Heart left ventricle (tissue), 16 donors: Measurements from ENCODE around the gene KCNQ2. TPM values are rescaled to one million over a fixed set of nuclear protein-coding genes. Genes with fewer than 3 reads are reported as not detected.

ENCODE experiments used
- ATAC-seq, 4 donors: fragments of 200-7000 bp; cut with Tn5 transposase; one replicate each; pipeline ENCODE4 v1.9.1; 2020 to 2022; ENCODE audit warnings: moderate library complexity in 4 of 4, mild to moderate bottlenecking in 3 of 4, moderate number of reproducible peaks in 1 of 4
- DNase-seq, 5 donors: peaks; one replicate each; pipeline ENCODE4 v3.0.0-alpha.2; 2020
- H3K27ac ChIP-seq, 12 donors: fragments of 200-600 bp; sonication (generic) in 4 of 12; one replicate each; pipeline versions ENCODE4 v1.5.0 to v1.8.0; 2016 to 2022; ENCODE audit warnings: mild to moderate bottlenecking in 2 of 12
- H3K27me3 ChIP-seq, 9 donors: fragments of 200-600 bp; sonication (generic) in 2 of 9; one replicate each; pipeline versions ENCODE4 v1.5.1 to v1.8.0; 2016 to 2022; ENCODE audit warnings: mild to moderate bottlenecking in 3 of 9
- H3K36me3 ChIP-seq, 9 donors: fragments of 200-600 bp; sonication (generic) in 2 of 9; one replicate each; pipeline versions ENCODE4 v1.5.0 to v1.8.0; 2018 to 2022; ENCODE audit warnings: mild to moderate bottlenecking in 2 of 9
- H3K4me1 ChIP-seq, 12 donors: fragments of 200-600 bp; sonication (generic) in 4 of 12; one replicate each; pipeline versions ENCODE4 v1.5.0 to v1.8.0; 2016 to 2022; ENCODE audit warnings: mild to moderate bottlenecking in 3 of 12
- H3K4me3 ChIP-seq, 12 donors: fragments of 200-600 bp; sonication (generic) in 4 of 12; one replicate each; pipeline versions ENCODE4 v1.5.0 to v1.8.0; 2017 to 2022; ENCODE audit warnings: mild to moderate bottlenecking in 9 of 12, moderate library complexity in 4 of 12
- H3K9me3 ChIP-seq, 12 donors: fragments of 200-600 bp; sonication (generic) in 4 of 12; one replicate each; pipeline versions ENCODE4 v1.5.0 to v1.8.0; 2016 to 2022; ENCODE audit warnings: mild to moderate bottlenecking in 1 of 12
- CTCF ChIP-seq, 12 donors: fragments of 200-600 bp; sonication (generic) in 4 of 12; IDR thresholded peaks; one replicate each; pipeline versions ENCODE4 v1.5.0 to v1.8.0; 2018 to 2022; ENCODE audit warnings: antibody characterized with exemption in 12 of 12, mild to moderate bottlenecking in 5 of 12
- POLR2A ChIP-seq, 2 donors: fragments of 450-650 bp; IDR thresholded peaks; one replicate each; pipeline ENCODE4 v1.6.1; 2017; ENCODE audit warnings: antibody characterized with exemption in 2 of 2, mild to moderate bottlenecking in 2 of 2, moderate library complexity in 2 of 2
- WGBS, 4 donors: extraction: QIAGEN DNeasy Blood & Tissue Kit in 2 of 4; methylation state at CpG; one replicate each; pipeline versions ENCODE4 v1.1.5 to v1.1.7; 2013 to 2018; 5-methylcytosine and 5-hydroxymethylcytosine counted together
- intact Hi-C, 10 donors: fragments of 100-400 bp; cut with DNase I; formaldehyde crosslinking; loops; one replicate each; pipeline versions ENCODE4 v1.11.1 to v1.14.2; 2022
- polyA plus RNA-seq, 2 donors: library from polyadenylated mRNA; stranded (reverse); fragments of 200-250 nt; gene quantifications; one replicate each; pipeline ENCODE4 v1.2.3, GENCODE V29; 2013
- total RNA-seq, 9 donors: library from RNA; depleted of rRNA in 2 of 9; stranded (reverse); fragments of >200 nt in 2 of 9; fragmentation: NEBNext Ultra II Directional in 3 of 9; extraction: Animal tissue kit (Norgen Biotek cat#: 25700) in 3 of 9; gene quantifications; one replicate each; pipeline versions ENCODE4 v1.1.0 to v1.2.4, GENCODE V29; 2016 to 2023
- donor health status: ischemic (EF 13 %, LVEDD 7.1; RV severe dilation, severe dysfunction).
- donor health status: healthy with polysubstance abuse.
- donor health status: DM: no; HTN: yes; CAD: no.
- donor health status: DM: no; HTN: no; CAD: no.
- donor health status: ischemic (EF 25% LVEDD 6.9; RV normal size, moderate dysfunction).
- donor health status: ischemic (EF 25% LVEDD 5.7; RV mildly dilated, moderate dysfunction).
- donor health status: healthy.
- donor health status: DM: yes; HTN: yes; CAD: no.
- donor health status: ischemic (EF 35%, LVEDD 5.7; RV mildly dilated, moderate dysfunction).
- donor health status: nonischemic (EF 11% LVEDD 7.7; RV severe dilation, severe dysfunction).
- donor health status: DM: yes; HTN: yes; CAD: no.
- donor health status: PGD.
- donor health status: ischemic (EF 29% LVEDD 5.4; RV normal size, mild dysfunction).
- donor health status: nonischemic (EF 23%, LVEDD 6.1; RV moderate dilation, normal function).

KCNQ2 gene
- total and polyA plus RNA-seq, 11 donors = 0.06 to 2.6 (median 0.65) TPM; not detected in 7

DNA sequence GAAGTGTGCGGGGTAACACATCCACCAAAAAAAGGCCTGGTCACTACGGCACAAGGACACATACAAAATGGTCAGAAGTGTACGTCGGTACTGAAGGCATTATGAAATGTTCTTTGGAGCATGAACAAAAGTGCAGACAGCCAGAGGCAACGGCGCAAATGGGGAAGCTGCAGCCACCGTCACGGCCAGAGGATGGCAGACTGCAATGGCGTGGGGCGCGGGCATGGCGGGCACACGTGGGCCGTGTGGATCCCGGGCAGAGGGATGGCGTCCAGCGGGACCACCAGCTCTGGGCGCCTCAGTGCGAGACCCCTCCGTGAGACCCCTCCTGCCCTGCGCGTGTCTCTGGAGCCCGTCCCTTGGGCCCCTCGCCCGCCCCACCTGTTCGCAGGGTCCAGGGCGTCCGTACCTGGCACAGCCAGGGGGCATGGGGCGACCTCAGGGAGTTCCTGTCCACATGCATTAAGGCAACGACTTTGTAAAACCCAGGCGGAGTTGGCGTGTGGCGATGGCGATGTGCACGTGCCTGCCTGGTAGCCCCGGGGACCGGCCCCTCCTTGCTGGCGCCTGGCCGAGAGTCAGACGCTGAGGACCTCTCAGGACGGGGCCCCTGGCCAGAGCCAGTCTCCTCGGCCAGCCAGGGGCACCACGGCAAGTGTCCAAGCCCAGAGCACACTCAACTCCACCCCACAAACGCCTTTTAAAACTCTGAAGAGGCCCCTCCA lies 71.8 kb downstream of the KCNQ2 start:
- Histone ChIP-seq H3K27me3 (peaks cover 0 to 15% (median 0%) of the 10 kb centered on the region in 9 donors), H3K36me3 (no peaks in the 10 kb centered on the region), H3K4me1 (no peaks in the 10 kb centered on the region), H3K4me3 (no peak overlapping the region), H3K27ac (no peak overlapping the region), H3K9me3 (no peaks in the 10 kb centered on the region)
- TF ChIP-seq POLR2A (IDR thresholded peaks at IDR 0.05) = no peak
- WGBS, 4 donors = 76 to 85% (median 82%) methylated on average over 29 to 44 of the region's 44 CpGs
- no peak for DNase-seq
- intact Hi-C loops = no loop called here
- no peak for ATAC-seq

- Histone ChIP-seq H3K27ac (no peak overlapping the region), H3K36me3 (no peaks in the 10 kb centered on the region), H3K9me3 (no peaks in the 10 kb centered on the region), H3K4me3 (no peak overlapping the region), H3K27me3 (peaks cover 0 to 15% (median 0%) of the 10 kb centered on the region in 9 donors), H3K4me1 (no peaks in the 10 kb centered on the region)
- no peak for TF ChIP-seq POLR2A (IDR thresholded peaks at IDR 0.05)
- TF ChIP-seq CTCF (IDR thresholded peaks at IDR 0.05) = no peak
- 84 to 89% (median 85%) methylated on average over 27 to 41 of the region's 41 CpGs for WGBS, 4 donors
- DNase-seq (no peak), ATAC-seq (no peak)
- intact Hi-C loops = no loop called here
Observed at GRCh38 chr20:63399596-63400375, 72.7 kb downstream of the KCNQ2 start.

- intact Hi-C loops = no loop called here
- Histone ChIP-seq H3K4me1 (no peaks in the 10 kb centered on the region), H3K27ac (no peak overlapping the region), H3K36me3 (no peaks in the 10 kb centered on the region), H3K27me3 (peaks cover 0 to 22% (median 3%) of the 10 kb centered on the region in 9 donors), H3K4me3 (no peak overlapping the region), H3K9me3 (no peaks in the 10 kb centered on the region)
- WGBS, 4 donors = 80 to 90% (median 84%) methylated on average over 8 to 27 of the region's 27 CpGs
- ATAC-seq (no peak), DNase-seq (no peak)
- TF ChIP-seq POLR2A (IDR thresholded peaks at IDR 0.05) = no peak
Observed at GRCh38 chr20:63398744-63399514, 73.5 kb downstream of the KCNQ2 start.

- Histone ChIP-seq H3K4me1 (no peaks in the 10 kb centered on the region), H3K27ac (no peak overlapping the region), H3K4me3 (no peak overlapping the region), H3K36me3 (no peaks in the 10 kb centered on the region), H3K9me3 (no peaks in the 10 kb centered on the region), H3K27me3 (peaks cover 0 to 29% (median 5%) of the 10 kb centered on the region in 9 donors)
- intact Hi-C loops = no loop called here
- no peak for DNase-seq
- TF ChIP-seq CTCF (IDR thresholded peaks at IDR 0.05) = no peak
- TF ChIP-seq POLR2A (IDR thresholded peaks at IDR 0.05) = no peak
- 72 to 86% (median 81%) methylated on average over 18 to 25 of the region's 25 CpGs for WGBS, 4 donors
- no peak for ATAC-seq
Observed at GRCh38 chr20:63397946-63398450, 74.5 kb downstream of the KCNQ2 start.
